GM23338 (cell line): ENCODE results near the gene RPH3AL. TPM values are rescaled to one million over a fixed set of nuclear protein-coding genes. Genes with fewer than 3 reads are reported as not detected.

Source experiments
- ATAC-seq: fragments of 200-7000 bp; cut with Tn5 transposase; 3 replicates; pipeline ENCODE4 v1.9.1; 2020
- DNase-seq: peaks from one replicate; pipeline ENCODE4 v3.0.0-alpha.2; 2015; ENCODE audit warnings: low spot score
- H2AFZ ChIP-seq: fragments of 200-600 bp; sonication (generic); 2 replicates; pipeline ENCODE4 v1.8.0; 2016; ENCODE audit warnings: antibody characterized with exemption, mild to moderate bottlenecking, moderate library complexity
- H3F3A ChIP-seq: fragments of 200-600 bp; sonication (generic); replicated peaks from 2 replicates; pipeline ENCODE4 v1.8.0; 2017; ENCODE audit warnings: antibody characterized with exemption, mixed run types, low read depth
- H3K27ac ChIP-seq: fragments of 200-600 bp; sonication (generic); 2 replicates; pipeline ENCODE4 v1.6.1; 2016; ENCODE audit warnings: low read depth
- H3K27me3 ChIP-seq: fragments of 200-600 bp; sonication (generic); 2 replicates; pipeline ENCODE4 v1.8.0; 2016; ENCODE audit warnings: mild to moderate bottlenecking, mixed run types, moderate library complexity; ENCODE audit not compliant: insufficient read depth
- H3K36me3 ChIP-seq: fragments of 200-600 bp; sonication (generic); 2 replicates; pipeline ENCODE4 v1.8.0; 2016; ENCODE audit warnings: mild to moderate bottlenecking; ENCODE audit not compliant: insufficient read depth
- H3K4me1 ChIP-seq: fragments of 200-600 bp; sonication (generic); 2 replicates; pipeline ENCODE4 v1.8.0; 2016; ENCODE audit warnings: mild to moderate bottlenecking, moderate library complexity; ENCODE audit not compliant: insufficient read depth
- H3K4me2 ChIP-seq: fragments of 200-600 bp; sonication (generic); 2 replicates; pipeline ENCODE4 v1.7.1; 2017; ENCODE audit warnings: mixed run types
- H3K4me3 ChIP-seq: fragments of 200-600 bp; sonication (generic); 2 replicates; pipeline ENCODE4 v1.6.1; 2016; ENCODE audit warnings: mixed run types
- H3K79me2 ChIP-seq: fragments of 200-600 bp; sonication (generic); replicated peaks from 2 replicates; pipeline ENCODE4 v1.8.0; 2017; ENCODE audit warnings: mild to moderate bottlenecking; ENCODE audit not compliant: insufficient read depth
- H3K9me2 ChIP-seq: fragments of 200-600 bp; sonication (generic); 2 replicates; pipeline ENCODE4 v1.8.0; 2017; ENCODE audit not compliant: insufficient read depth
- H4K20me1 ChIP-seq: fragments of 200-600 bp; sonication (generic); replicated peaks from 2 replicates; pipeline ENCODE4 v1.8.0; 2017; ENCODE audit warnings: mild to moderate bottlenecking; ENCODE audit not compliant: insufficient read depth
- H3K27ac Mint-ChIP-seq: 2 replicates; pipeline ENCODE4 v1.8.0; 2020; ENCODE audit warnings: inconsistent platforms, mild to moderate bottlenecking, moderate library complexity, mixed read lengths
- H3K27me3 Mint-ChIP-seq: 3 replicates; pipeline ENCODE4 v1.8.0; 2022; ENCODE audit warnings: low read depth, mild to moderate bottlenecking, moderate library complexity, mixed read lengths, inconsistent platforms; ENCODE audit not compliant: insufficient read depth, poor library complexity
- H3K36me3 Mint-ChIP-seq: 3 replicates; pipeline ENCODE4 v1.8.0; 2021; ENCODE audit warnings: low read depth, mild to moderate bottlenecking, inconsistent platforms, moderate library complexity, mixed read lengths
- H3K4me1 Mint-ChIP-seq: 3 replicates; pipeline ENCODE4 v1.8.0; 2020; ENCODE audit warnings: mild to moderate bottlenecking, inconsistent platforms, mixed read lengths
- H3K4me3 Mint-ChIP-seq: 3 replicates; pipeline ENCODE4 v1.8.0; 2021; ENCODE audit warnings: moderate library complexity, mild to moderate bottlenecking, inconsistent platforms, mixed read lengths
- H3K9me3 Mint-ChIP-seq: 3 replicates; pipeline ENCODE4 v1.8.0; 2020; ENCODE audit warnings: moderate library complexity, mild to moderate bottlenecking, inconsistent platforms, mixed read lengths
- EZH2 ChIP-seq: fragments of 200-600 bp; sonication (generic); IDR thresholded peaks from one replicate; pipeline ENCODE4 v1.8.0; 2017; ENCODE audit warnings: antibody characterized with exemption, mild to moderate bottlenecking, low read depth; ENCODE audit not compliant: unreplicated experiment
- EZH2phosphoT487 ChIP-seq: fragments of 200-600 bp; sonication (generic); IDR thresholded peaks from one replicate; pipeline ENCODE4 v1.8.1; 2018; ENCODE audit warnings: antibody characterized with exemption; ENCODE audit not compliant: unreplicated experiment
- NANOG ChIP-seq: IDR thresholded peaks from 2 replicates; pipeline ENCODE4 v1.6.1; 2016; ENCODE audit warnings: antibody characterized with exemption, borderline replicate concordance
- STAT1 ChIP-seq: IDR thresholded peaks from one replicate; pipeline ENCODE4 v1.6.1; 2016; ENCODE audit warnings: antibody characterized with exemption; ENCODE audit not compliant: unreplicated experiment
- polyA plus RNA-seq: library from polyadenylated mRNA; unstranded; fragments of >200 nt; fragmentation: Nextera tagmentation; extraction: Ambion mirVana; gene quantifications from 2 replicates; pipeline ENCODE4 v1.2.1, GENCODE V29; 2016
- total RNA-seq: library from RNA; depleted of rRNA; stranded (reverse); fragments of >200 nt; shearing (Covaris generic); gene quantifications from 2 replicates; pipeline ENCODE4 v1.2.3, GENCODE V29; 2014
- TF ChIP-seq, protein P1 (sequence below): fragments of 250-450 bp; sonication (Bioruptor Pico); IDR thresholded peaks from 2 replicates; pipeline ENCODE4 v1.5.0; 2020; ENCODE audit warnings: mild to moderate bottlenecking, moderate library complexity
- TF ChIP-seq, protein P2 (sequence below): IDR thresholded peaks from 2 replicates; pipeline ENCODE4 v1.6.1; 2016; ENCODE audit warnings: antibody characterized with exemption

The RPH3AL gene
- total and polyA plus RNA-seq, 2 experiments from 2014 or later, result 2.7 to 6.3 TPM

DNA sequence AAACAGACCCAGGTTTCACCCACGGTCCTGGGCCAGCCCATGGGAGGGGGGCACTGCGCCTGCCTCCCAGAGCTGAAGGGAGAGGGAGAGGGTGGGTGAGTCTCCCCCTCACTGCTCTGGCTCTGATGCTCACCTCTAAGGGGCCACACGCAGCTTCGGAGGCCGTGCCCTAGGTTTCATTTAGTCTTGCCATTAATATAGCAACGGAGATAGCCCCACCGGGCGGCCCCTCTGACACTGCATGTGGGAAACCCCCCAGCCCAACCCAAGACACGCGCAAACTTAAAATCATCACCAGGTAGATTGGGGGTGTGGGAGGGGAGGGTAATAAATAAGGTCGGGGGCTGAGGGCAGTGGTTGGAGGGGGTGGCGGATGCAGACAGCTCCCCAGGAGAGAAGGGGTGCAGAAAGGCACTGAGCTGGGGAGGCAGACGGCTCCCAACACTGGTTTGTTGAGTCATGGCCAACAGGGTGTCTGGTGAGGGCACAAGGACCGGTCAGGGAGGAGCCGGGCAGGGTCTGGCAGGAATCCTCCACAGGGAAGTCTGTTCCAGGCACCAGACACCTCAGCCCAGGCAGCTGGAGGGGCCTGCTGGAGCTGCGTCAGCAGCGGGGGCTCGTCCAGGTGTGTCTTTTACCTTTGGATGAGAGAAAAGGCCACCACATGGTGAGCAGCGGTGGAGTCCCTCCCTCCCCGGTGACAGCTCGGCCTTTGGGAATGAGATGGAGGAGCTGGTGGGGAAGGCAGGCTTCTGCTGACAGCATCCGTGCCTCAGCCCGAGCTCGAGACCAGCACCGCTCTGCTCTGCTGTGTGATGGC lies 139.1 kb downstream of the RPH3AL start:
- Mint-ChIP-seq H3K4me3 (no peak overlapping the region), H3K36me3 (peaks cover 33% of the 10 kb centered on the region), H3K4me1 (peaks cover 4% of the 10 kb centered on the region; the same call in 2 of the 3 replicates), H3K9me3 (peaks cover 4% of the 10 kb centered on the region; the same call in 1 of the 3 replicates), H3K27ac (no peak overlapping the region), H3K27me3 (peaks cover 4% of the 10 kb centered on the region)
- no peaks in the 10 kb centered on the region for H3F3A ChIP-seq
- no peaks in the 10 kb centered on the region for H3K79me2 ChIP-seq
- no peak overlapping the region for H3K4me3 ChIP-seq
- no peaks in the 10 kb centered on the region for H4K20me1 ChIP-seq
- peaks cover 4% of the 10 kb centered on the region; the same call in 1 of the 2 replicates for H3K9me2 ChIP-seq
- no peak overlapping the region for H3K27ac ChIP-seq
- TF ChIP-seq, protein P1, sequence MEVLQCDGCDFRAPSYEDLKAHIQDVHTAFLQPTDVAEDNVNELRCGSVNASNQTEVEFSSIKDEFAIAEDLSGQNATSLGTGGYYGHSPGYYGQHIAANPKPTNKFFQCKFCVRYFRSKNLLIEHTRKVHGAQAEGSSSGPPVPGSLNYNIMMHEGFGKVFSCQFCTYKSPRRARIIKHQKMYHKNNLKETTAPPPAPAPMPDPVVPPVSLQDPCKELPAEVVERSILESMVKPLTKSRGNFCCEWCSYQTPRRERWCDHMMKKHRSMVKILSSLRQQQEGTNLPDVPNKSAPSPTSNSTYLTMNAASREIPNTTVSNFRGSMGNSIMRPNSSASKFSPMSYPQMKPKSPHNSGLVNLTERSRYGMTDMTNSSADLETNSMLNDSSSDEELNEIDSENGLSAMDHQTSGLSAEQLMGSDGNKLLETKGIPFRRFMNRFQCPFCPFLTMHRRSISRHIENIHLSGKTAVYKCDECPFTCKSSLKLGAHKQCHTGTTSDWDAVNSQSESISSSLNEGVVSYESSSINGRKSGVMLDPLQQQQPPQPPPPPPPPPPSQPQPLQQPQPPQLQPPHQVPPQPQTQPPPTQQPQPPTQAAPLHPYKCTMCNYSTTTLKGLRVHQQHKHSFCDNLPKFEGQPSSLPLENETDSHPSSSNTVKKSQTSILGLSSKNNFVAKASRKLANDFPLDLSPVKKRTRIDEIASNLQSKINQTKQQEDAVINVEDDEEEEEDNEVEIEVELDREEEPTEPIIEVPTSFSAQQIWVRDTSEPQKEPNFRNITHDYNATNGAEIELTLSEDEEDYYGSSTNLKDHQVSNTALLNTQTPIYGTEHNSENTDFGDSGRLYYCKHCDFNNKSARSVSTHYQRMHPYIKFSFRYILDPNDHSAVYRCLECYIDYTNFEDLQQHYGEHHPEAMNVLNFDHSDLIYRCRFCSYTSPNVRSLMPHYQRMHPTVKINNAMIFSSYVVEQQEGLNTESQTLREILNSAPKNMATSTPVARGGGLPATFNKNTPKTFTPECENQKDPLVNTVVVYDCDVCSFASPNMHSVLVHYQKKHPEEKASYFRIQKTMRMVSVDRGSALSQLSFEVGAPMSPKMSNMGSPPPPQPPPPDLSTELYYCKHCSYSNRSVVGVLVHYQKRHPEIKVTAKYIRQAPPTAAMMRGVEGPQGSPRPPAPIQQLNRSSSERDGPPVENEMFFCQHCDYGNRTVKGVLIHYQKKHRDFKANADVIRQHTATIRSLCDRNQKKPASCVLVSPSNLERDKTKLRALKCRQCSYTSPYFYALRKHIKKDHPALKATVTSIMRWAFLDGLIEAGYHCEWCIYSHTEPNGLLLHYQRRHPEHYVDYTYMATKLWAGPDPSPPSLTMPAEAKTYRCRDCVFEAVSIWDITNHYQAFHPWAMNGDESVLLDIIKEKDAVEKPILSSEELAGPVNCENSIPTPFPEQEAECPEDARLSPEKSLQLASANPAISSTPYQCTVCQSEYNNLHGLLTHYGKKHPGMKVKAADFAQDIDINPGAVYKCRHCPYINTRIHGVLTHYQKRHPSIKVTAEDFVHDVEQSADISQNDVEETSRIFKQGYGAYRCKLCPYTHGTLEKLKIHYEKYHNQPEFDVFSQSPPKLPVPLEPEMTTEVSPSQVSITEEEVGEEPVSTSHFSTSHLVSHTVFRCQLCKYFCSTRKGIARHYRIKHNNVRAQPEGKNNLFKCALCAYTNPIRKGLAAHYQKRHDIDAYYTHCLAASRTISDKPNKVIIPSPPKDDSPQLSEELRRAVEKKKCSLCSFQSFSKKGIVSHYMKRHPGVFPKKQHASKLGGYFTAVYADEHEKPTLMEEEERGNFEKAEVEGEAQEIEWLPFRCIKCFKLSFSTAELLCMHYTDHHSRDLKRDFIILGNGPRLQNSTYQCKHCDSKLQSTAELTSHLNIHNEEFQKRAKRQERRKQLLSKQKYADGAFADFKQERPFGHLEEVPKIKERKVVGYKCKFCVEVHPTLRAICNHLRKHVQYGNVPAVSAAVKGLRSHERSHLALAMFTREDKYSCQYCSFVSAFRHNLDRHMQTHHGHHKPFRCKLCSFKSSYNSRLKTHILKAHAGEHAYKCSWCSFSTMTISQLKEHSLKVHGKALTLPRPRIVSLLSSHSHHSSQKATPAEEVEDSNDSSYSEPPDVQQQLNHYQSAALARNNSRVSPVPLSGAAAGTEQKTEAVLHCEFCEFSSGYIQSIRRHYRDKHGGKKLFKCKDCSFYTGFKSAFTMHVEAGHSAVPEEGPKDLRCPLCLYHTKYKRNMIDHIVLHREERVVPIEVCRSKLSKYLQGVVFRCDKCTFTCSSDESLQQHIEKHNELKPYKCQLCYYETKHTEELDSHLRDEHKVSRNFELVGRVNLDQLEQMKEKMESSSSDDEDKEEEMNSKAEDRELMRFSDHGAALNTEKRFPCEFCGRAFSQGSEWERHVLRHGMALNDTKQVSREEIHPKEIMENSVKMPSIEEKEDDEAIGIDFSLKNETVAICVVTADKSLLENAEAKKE (CRISPR knock-in tag), result no peak
- TF ChIP-seq NANOG, result no peak
- TF ChIP-seq, protein P2, sequence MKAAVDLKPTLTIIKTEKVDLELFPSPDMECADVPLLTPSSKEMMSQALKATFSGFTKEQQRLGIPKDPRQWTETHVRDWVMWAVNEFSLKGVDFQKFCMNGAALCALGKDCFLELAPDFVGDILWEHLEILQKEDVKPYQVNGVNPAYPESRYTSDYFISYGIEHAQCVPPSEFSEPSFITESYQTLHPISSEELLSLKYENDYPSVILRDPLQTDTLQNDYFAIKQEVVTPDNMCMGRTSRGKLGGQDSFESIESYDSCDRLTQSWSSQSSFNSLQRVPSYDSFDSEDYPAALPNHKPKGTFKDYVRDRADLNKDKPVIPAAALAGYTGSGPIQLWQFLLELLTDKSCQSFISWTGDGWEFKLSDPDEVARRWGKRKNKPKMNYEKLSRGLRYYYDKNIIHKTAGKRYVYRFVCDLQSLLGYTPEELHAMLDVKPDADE, result no peak
- TF ChIP-seq STAT1, result no peak
- no peak for TF ChIP-seq EZH2phosphoT487
- TF ChIP-seq EZH2, result no peak
- DNase-seq (no peak), ATAC-seq (no peak)
- no peak overlapping the region for H2AFZ ChIP-seq
- no peak overlapping the region for H3K4me2 ChIP-seq
- H3K4me1 ChIP-seq, result peaks cover 9% of the 10 kb centered on the region
- H3K36me3 ChIP-seq, result no peaks in the 10 kb centered on the region
- H3K27me3 ChIP-seq, result no peaks in the 10 kb centered on the region
